MM.1S (cell line): ENCODE data around the gene ARMC2.

ENCODE experiments used
- EZH2phosphoT487 ChIP-seq: fragments of 300-600 bp; sonication (generic); IDR thresholded peaks from 2 replicates; pipeline ENCODE4 v1.6.1; 2018; ENCODE audit warnings: antibody characterized with exemption, low read length
- TF ChIP-seq, protein P1 (sequence below): fragments of 300-600 bp; sonication (generic); IDR thresholded peaks from 2 replicates; pipeline ENCODE4 v1.5.1; 2016; ENCODE audit warnings: antibody characterized with exemption, low read length, mixed read lengths

DNA sequence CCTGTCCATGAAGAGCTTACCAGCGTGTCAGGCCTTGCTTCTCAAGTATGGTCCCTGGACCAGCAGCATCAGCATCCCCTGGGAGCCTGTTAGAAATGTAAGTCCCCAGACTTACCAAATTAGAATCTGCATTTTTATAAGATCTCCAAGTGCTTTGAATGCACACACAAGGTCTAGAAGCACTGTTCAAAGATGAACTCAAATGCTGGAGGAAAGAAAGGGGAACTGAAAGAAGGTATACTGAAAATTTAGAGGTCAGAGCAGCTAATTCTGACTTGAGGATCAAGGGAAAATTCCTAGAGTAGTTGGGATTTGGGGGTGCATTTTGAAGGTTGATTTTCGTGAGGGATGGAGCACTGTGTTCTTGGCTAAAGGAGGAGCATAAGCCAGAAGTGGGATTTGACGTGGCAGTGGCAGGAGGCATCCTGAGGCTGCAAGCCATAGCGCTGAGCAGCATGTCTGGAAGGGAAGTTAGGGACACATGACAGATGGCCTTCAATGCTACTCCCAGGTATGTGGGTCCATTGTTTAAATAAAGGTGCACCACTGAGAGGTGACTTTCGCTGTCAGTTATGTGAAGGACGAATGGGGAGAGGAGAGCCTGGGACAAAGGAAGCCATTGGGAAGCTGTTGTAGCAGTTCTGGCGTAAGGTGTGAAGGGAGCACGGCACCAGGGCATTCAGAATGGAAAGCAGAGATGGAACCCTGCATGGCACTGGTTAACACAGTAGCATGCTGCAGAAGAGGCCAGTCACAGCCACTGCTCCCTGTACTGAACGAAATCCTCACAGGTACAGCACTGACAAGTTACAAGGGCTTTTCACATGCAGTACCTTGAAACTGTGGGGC is 36.2 kb downstream of the ARMC2 start:
- TF ChIP-seq, protein P1, sequence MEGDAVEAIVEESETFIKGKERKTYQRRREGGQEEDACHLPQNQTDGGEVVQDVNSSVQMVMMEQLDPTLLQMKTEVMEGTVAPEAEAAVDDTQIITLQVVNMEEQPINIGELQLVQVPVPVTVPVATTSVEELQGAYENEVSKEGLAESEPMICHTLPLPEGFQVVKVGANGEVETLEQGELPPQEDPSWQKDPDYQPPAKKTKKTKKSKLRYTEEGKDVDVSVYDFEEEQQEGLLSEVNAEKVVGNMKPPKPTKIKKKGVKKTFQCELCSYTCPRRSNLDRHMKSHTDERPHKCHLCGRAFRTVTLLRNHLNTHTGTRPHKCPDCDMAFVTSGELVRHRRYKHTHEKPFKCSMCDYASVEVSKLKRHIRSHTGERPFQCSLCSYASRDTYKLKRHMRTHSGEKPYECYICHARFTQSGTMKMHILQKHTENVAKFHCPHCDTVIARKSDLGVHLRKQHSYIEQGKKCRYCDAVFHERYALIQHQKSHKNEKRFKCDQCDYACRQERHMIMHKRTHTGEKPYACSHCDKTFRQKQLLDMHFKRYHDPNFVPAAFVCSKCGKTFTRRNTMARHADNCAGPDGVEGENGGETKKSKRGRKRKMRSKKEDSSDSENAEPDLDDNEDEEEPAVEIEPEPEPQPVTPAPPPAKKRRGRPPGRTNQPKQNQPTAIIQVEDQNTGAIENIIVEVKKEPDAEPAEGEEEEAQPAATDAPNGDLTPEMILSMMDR = no peak
- no peak for TF ChIP-seq EZH2phosphoT487
